HCT116 (cell line): ENCODE data around the gene CEP41.

Experiments used
- FOSL1 ChIP-seq: IDR thresholded peaks from 2 replicates; pipeline ENCODE4 v1.6.1; 2012; ENCODE audit warnings: low read depth
- POLR2AphosphoS5 ChIP-seq: IDR thresholded peaks from 2 replicates; pipeline ENCODE4 v1.6.1; 2011; ENCODE audit warnings: mild to moderate bottlenecking, low read depth, low read length, moderate library complexity
- TCF7L2 ChIP-seq: IDR thresholded peaks from 2 replicates; pipeline ENCODE4 v1.7.0; 2011; ENCODE audit warnings: borderline replicate concordance, inconsistent platforms; ENCODE audit not compliant: insufficient read depth, insufficient read length; ENCODE audit errors: extremely low read depth
- TF ChIP-seq, protein P1 (sequence below), 3 experiments: fragments of 200-600 bp in 1 of 3; sonication (generic) in 1 of 3; IDR thresholded peaks in 2 of 3; conservative IDR thresholded peaks in 1 of 3; 2 replicates each; pipeline ENCODE4 v1.5.1; 2012 to 2017; ENCODE audit warnings: low read depth in 2 of 3, low read length in 2 of 3, antibody characterized with exemption in 1 of 3, borderline replicate concordance in 1 of 3, control low read depth in 1 of 3, mild to moderate bottlenecking in 1 of 3, mixed read lengths in 1 of 3, mixed run types in 1 of 3, moderate library complexity in 1 of 3; ENCODE audit not compliant: insufficient read depth in 1 of 3

DNA sequence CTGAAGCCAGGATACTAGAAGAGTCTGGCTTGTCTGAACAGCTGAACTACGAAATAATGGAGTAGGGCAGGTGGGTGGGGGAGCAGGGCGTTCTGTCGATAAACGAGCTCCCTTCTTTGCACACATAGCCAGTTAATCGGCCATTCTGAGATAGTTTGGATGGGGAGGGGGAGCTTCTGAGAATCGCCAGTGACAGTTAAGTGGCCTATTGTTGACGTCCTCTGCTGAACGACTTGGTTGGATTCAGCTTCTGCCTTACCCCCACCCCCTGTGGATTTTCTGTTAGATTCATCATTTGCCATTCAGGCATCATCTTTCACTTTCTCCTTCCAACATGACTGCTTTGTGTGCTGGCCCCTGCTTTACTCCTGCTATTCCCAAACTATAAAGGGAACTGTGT lies 95.7 kb downstream of the CEP41 start:
- TF ChIP-seq, protein P1, sequence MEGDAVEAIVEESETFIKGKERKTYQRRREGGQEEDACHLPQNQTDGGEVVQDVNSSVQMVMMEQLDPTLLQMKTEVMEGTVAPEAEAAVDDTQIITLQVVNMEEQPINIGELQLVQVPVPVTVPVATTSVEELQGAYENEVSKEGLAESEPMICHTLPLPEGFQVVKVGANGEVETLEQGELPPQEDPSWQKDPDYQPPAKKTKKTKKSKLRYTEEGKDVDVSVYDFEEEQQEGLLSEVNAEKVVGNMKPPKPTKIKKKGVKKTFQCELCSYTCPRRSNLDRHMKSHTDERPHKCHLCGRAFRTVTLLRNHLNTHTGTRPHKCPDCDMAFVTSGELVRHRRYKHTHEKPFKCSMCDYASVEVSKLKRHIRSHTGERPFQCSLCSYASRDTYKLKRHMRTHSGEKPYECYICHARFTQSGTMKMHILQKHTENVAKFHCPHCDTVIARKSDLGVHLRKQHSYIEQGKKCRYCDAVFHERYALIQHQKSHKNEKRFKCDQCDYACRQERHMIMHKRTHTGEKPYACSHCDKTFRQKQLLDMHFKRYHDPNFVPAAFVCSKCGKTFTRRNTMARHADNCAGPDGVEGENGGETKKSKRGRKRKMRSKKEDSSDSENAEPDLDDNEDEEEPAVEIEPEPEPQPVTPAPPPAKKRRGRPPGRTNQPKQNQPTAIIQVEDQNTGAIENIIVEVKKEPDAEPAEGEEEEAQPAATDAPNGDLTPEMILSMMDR (IDR thresholded peaks at IDR 0.05 in 2 of 3, conservative IDR thresholded peaks at IDR 0.05 in 1 of 3; ENCODE audit: borderline replicate concordance in 1 of 3, insufficient read depth in 1 of 3, low read depth in 2 of 3, low read length in 2 of 3): no peak
- TF ChIP-seq FOSL1 (no peak), POLR2AphosphoS5 (no peak), TCF7L2 (no peak)
